Endothelial cell of umbilical vein (primary cell): ENCODE results near the gene FILIP1L. TPM values are rescaled to one million over a fixed set of nuclear protein-coding genes. Genes with fewer than 3 reads are reported as not detected.
A peak's percentile ranks its signal among the peaks of the same experiment; 100 is the strongest.

Experiments used
- BruUV-seq: library from RNA; stranded (reverse); fragments of 400-500 nt; replicated peaks from 2 replicates; lab custom pipeline; 2021; lab: Mats Ljungman, UMichigan
- CTCF ChIA-PET: fragments of 300-600, 350-600 bp; sonication (Branson Sonifier 250); formaldehyde crosslinking; loops from one replicate; lab custom pipeline; 2021; ENCODE audit warnings: antibody characterized with exemption, inconsistent platforms; lab: Charles Lee
- POLR2A ChIA-PET: fragments of 300-600, 350-600 bp; sonication (Branson Sonifier 250); formaldehyde crosslinking; loops from one replicate; lab custom pipeline; 2021; ENCODE audit warnings: antibody characterized with exemption, inconsistent platforms; lab: Charles Lee
- DNase-seq: peaks from one replicate; pipeline ENCODE4 v3.0.0-alpha.2; 2011; ENCODE audit warnings: low read depth, low spot score
- FAIRE-seq: peaks from 2 replicates; lab custom pipeline; 2011; peaks lifted over from hg19 to GRCh38; lab: Jason Lieb, UNC
- H2AFZ ChIP-seq: 2 replicates; pipeline ENCODE4 v1.6.0; 2012; ENCODE audit warnings: low read depth, low read length, control low read depth, inconsistent platforms
- H3K27ac ChIP-seq: 2 replicates; pipeline ENCODE4 v1.5.1; 2011; ENCODE audit warnings: low read depth, mild to moderate bottlenecking, control low read depth, low read length, moderate library complexity; ENCODE audit not compliant: insufficient read depth
- H3K27me3 ChIP-seq, 2 experiments: 2 replicates each; pipeline versions ENCODE4 v1.6.0 to v1.6.1; 2011; ENCODE audit warnings: low read length in 2 of 2, mixed read lengths in 1 of 2; ENCODE audit not compliant: control insufficient read depth in 2 of 2, insufficient read depth in 2 of 2
- H3K36me3 ChIP-seq, 2 experiments: 2 replicates in 1 of 2; 3 replicates in 1 of 2; pipeline ENCODE4 v1.5.1; 2011; ENCODE audit warnings: low read length in 2 of 2, mild to moderate bottlenecking in 1 of 2, moderate library complexity in 1 of 2; ENCODE audit not compliant: control insufficient read depth in 2 of 2, insufficient read depth in 2 of 2; ENCODE audit errors: extremely low read depth in 1 of 2
- H3K4me1 ChIP-seq: 3 replicates; pipeline ENCODE4 v1.5.1; 2011; ENCODE audit warnings: mild to moderate bottlenecking, low read length; ENCODE audit not compliant: control insufficient read depth, insufficient read depth; ENCODE audit errors: extremely low read depth
- H3K4me2 ChIP-seq: 2 replicates; pipeline ENCODE4 v1.6.1; 2011; ENCODE audit warnings: low read length, control low read depth, mixed read lengths; ENCODE audit not compliant: insufficient read depth
- H3K4me3 ChIP-seq, 3 experiments: fragments of 200-600 bp in 1 of 3; sonication (generic), shearing (Covaris generic) in 1 of 3; replicated peaks in 1 of 3; 2 replicates each; pipeline ENCODE4 v1.5.1; 2011 to 2016; ENCODE audit warnings: control low read depth in 3 of 3, low read length in 3 of 3, mild to moderate bottlenecking in 2 of 3, inconsistent platforms in 1 of 3, low read depth in 1 of 3, moderate library complexity in 1 of 3; ENCODE audit not compliant: insufficient read depth in 1 of 3
- H3K79me2 ChIP-seq: 2 replicates; pipeline ENCODE4 v1.6.0; 2012; ENCODE audit warnings: low read length, inconsistent platforms; ENCODE audit not compliant: control insufficient read depth, insufficient read depth
- H3K9ac ChIP-seq: replicated peaks from 2 replicates; pipeline ENCODE3; 2011; ENCODE audit warnings: low read length, control low read depth; ENCODE audit not compliant: insufficient read depth; ENCODE audit errors: extremely low read depth
- H3K9me1 ChIP-seq: replicated peaks from 3 replicates; pipeline ENCODE4 v1.6.0; 2011; ENCODE audit warnings: mild to moderate bottlenecking, low read length; ENCODE audit not compliant: control insufficient read depth, insufficient read depth; ENCODE audit errors: extremely low read depth
- H3K9me3 ChIP-seq: replicated peaks from 2 replicates; pipeline ENCODE4 v1.5.1; 2012; ENCODE audit warnings: low read length, inconsistent platforms; ENCODE audit not compliant: control insufficient read depth, insufficient read depth
- H4K20me1 ChIP-seq: replicated peaks from 2 replicates; pipeline ENCODE3; 2011; ENCODE audit warnings: mild to moderate bottlenecking, low read length; ENCODE audit not compliant: control insufficient read depth, insufficient read depth; ENCODE audit errors: extremely low read depth
- EZH2 ChIP-seq: IDR thresholded peaks from 2 replicates; pipeline ENCODE4 v1.6.1; 2012; ENCODE audit warnings: borderline replicate concordance, low read depth, mild to moderate bottlenecking, moderate library complexity, low read length, inconsistent platforms; ENCODE audit not compliant: severe bottlenecking
- FOS ChIP-seq: IDR thresholded peaks from 2 replicates; pipeline ENCODE4 v1.6.1; 2011; ENCODE audit warnings: mild to moderate bottlenecking, low read length, moderate library complexity, borderline replicate concordance; ENCODE audit not compliant: insufficient read depth
- GATA2 ChIP-seq: IDR thresholded peaks from 2 replicates; pipeline ENCODE4 v1.7.0; 2011; ENCODE audit warnings: low read depth, mild to moderate bottlenecking, moderate library complexity, mixed read lengths, low read length; ENCODE audit not compliant: insufficient read length, insufficient read depth
- JUN ChIP-seq: IDR thresholded peaks from 2 replicates; pipeline ENCODE4 v1.6.1; 2011; ENCODE audit warnings: borderline replicate concordance, low read depth; ENCODE audit not compliant: insufficient read length, insufficient read depth
- MYC ChIP-seq: IDR thresholded peaks from one replicate; pipeline ENCODE4 v1.6.1; 2011; ENCODE audit warnings: mild to moderate bottlenecking, low read depth, low read length
- POLR2A ChIP-seq: IDR thresholded peaks from 2 replicates; pipeline ENCODE4 v1.6.1; 2012; ENCODE audit warnings: low read depth, mild to moderate bottlenecking, control low read depth, low read length
- POLR2AphosphoS5 ChIP-seq: IDR thresholded peaks from 2 replicates; pipeline ENCODE4 v1.6.1; 2012; ENCODE audit warnings: low read depth, mild to moderate bottlenecking, control low read depth, low read length, moderate library complexity; ENCODE audit not compliant: insufficient read depth
- dilution Hi-C: fragments of 300-500 bp; cut with MboI; formaldehyde crosslinking; loops from one replicate; pipeline ENCODE4 v1.15.0; 2019; ENCODE audit warnings: low sequenced_read_pairs; ENCODE audit not compliant: extremely low pct_ligation_motif_present
- intact Hi-C: fragments of 100-400 bp; cut with micrococcal nuclease; formaldehyde crosslinking; loops from one replicate; pipeline ENCODE4 v1.10.0; 2022
- polyA plus RNA-seq, 4 experiments: library from polyadenylated mRNA; depleted of rRNA in 3 of 4; stranded (reverse) in 3 of 4; unstranded in 1 of 4; fragments of >200 nt; gene quantifications; 2 replicates each; pipeline versions ENCODE4 v1.2.1 to v1.2.3, GENCODE V29; 2011 to 2012; ENCODE audit warnings: missing spikeins in 1 of 4
- total RNA-seq: library from RNA; stranded (reverse); gene quantifications from 2 replicates; pipeline ENCODE4 v1.2.3, GENCODE V29; 2021
- TF ChIP-seq, protein P1 (sequence below), 2 donors: IDR thresholded peaks; 1 replicate in 1 of 2; 2 replicates in 1 of 2; pipeline ENCODE4 v1.5.1; 2011; ENCODE audit warnings: low read length in 2 of 2, mild to moderate bottlenecking in 2 of 2, moderate library complexity in 2 of 2, control low read depth in 1 of 2, inconsistent platforms in 1 of 2, low read depth in 1 of 2; ENCODE audit not compliant: insufficient read depth in 1 of 2; ENCODE audit errors: extremely low read depth in 1 of 2
- TF ChIP-seq, protein P2 (sequence below): IDR thresholded peaks from 2 replicates; pipeline ENCODE4 v1.6.1; 2011; ENCODE audit not compliant: insufficient read depth, insufficient read length

Gene FILIP1L
- total and polyA plus RNA-seq, 2 donors (not counting 3 experiments of a cell fraction or from before 2014, with no cell fraction given): 26.0 to 29.9 TPM

DNA sequence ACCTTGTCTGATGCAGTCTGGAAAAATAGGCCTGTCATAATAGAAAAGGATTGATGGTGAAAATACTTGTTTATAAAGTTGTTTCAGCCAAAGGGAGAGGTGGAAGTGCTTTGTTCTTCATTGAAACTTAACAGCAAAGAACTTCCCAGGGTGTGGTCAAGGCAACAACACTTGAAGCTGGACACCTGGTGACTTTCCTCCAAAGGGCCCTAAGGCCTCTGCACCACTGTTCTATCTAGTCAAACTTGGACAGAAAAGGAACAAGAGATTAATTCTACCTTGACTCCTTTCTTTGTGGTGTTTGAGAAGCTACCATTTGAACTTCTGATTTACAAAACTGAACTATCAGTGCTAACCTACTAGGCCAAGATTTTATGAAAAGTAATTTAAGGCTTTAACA, 194.6 kb downstream of the FILIP1L start:
- no peaks in the 10 kb centered on the region for H3K9me3 ChIP-seq
- ChIA-PET CTCF (interaction anchor here (1.2 to 3.1 kb wide), 6 partner anchors 10 to 334 kb away, joined by 3 to 12 read pairs (median 5); no protein-coding TSS in a partner anchor), POLR2A (interaction anchor here (0.6 to 1.7 kb wide), 2 partner anchors 25 to 122 kb away, joined by 3 to 5 read pairs; no protein-coding TSS in a partner anchor)
- H3K27ac ChIP-seq: peak overlapping the region; percentile 55
- peaks cover 35% of the 10 kb centered on the region for H3K4me1 ChIP-seq
- H3K36me3 ChIP-seq: no peaks in the 10 kb centered on the region
- H3K4me3 ChIP-seq: no peak overlapping the region
- intact Hi-C loops (loop anchor here (1.0 to 2.0 kb wide), 2 partner anchors 43 to 122 kb away; no protein-coding TSS in a partner anchor), dilution Hi-C loops (no loop called here)
- no TSS peak for BruUV-seq
- H3K79me2 ChIP-seq: peaks cover 7% of the 10 kb centered on the region
- no peak overlapping the region for H3K4me2 ChIP-seq
- no peaks in the 10 kb centered on the region for H3K27me3 ChIP-seq
- no peaks in the 10 kb centered on the region for H3K9me1 ChIP-seq
- TF ChIP-seq, protein P1, sequence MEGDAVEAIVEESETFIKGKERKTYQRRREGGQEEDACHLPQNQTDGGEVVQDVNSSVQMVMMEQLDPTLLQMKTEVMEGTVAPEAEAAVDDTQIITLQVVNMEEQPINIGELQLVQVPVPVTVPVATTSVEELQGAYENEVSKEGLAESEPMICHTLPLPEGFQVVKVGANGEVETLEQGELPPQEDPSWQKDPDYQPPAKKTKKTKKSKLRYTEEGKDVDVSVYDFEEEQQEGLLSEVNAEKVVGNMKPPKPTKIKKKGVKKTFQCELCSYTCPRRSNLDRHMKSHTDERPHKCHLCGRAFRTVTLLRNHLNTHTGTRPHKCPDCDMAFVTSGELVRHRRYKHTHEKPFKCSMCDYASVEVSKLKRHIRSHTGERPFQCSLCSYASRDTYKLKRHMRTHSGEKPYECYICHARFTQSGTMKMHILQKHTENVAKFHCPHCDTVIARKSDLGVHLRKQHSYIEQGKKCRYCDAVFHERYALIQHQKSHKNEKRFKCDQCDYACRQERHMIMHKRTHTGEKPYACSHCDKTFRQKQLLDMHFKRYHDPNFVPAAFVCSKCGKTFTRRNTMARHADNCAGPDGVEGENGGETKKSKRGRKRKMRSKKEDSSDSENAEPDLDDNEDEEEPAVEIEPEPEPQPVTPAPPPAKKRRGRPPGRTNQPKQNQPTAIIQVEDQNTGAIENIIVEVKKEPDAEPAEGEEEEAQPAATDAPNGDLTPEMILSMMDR (IDR thresholded peaks at IDR 0.05; ENCODE audit: extremely low read depth in 1 of 2, insufficient read depth in 1 of 2, low read depth in 1 of 2, low read length in 2 of 2): no peak
- TF ChIP-seq EZH2 (no peak), POLR2AphosphoS5 (no peak), JUN (no peak), MYC (no peak), POLR2A (no peak), GATA2 (no peak), FOS (no peak)
- TF ChIP-seq, protein P2, sequence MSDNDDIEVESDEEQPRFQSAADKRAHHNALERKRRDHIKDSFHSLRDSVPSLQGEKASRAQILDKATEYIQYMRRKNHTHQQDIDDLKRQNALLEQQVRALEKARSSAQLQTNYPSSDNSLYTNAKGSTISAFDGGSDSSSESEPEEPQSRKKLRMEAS: no peak
- H2AFZ ChIP-seq: no peak overlapping the region
- no peaks in the 10 kb centered on the region for H4K20me1 ChIP-seq
- DNase-seq (peak; percentile 28), FAIRE-seq (no peak)
- no peak overlapping the region for H3K9ac ChIP-seq
